T-helper 1 cell (primary cell): ENCODE results near the gene PAX8.

ENCODE experiments used
- DNase-seq, 5 donors: peaks; one replicate each; pipeline ENCODE4 v3.0.0-alpha.2; 2012 to 2020

The PAX8 gene

GRCh38 chr2:113264713-113265403 lies 13.9 kb downstream of the PAX8 start:
- no peak for DNase-seq

- DNase-seq, result no peak
Measured at GRCh38 chr2:113263546-113263945, 15.2 kb downstream of the PAX8 start.

DNA sequence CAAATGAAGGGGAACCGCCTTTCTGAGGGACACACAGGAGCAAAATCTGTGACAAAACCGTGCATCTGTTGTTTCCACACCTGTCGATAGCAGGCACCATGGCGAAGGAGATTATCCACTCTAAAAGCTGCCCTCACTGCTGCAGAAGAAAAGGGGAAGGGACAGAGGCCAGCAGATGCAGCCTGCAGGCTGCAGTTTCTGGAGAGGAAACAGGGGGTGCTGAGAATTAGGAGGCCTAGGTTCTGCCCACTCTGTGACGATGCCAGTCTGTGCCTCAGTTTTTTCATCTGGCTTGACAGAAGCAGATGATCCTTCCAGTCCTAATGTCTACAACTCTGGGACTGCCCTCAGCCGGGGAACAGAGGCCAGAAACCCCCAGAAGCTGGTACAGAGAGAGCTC lies 17.7 kb downstream of the PAX8 start:
- no peak for DNase-seq

GRCh38 chr2:113258471-113259147 lies 20.1 kb downstream of the PAX8 start:
- no peak for DNase-seq

- DNase-seq, result no peak
Measured at GRCh38 chr2:113257516-113258264, 21.0 kb downstream of the PAX8 start.

DNA sequence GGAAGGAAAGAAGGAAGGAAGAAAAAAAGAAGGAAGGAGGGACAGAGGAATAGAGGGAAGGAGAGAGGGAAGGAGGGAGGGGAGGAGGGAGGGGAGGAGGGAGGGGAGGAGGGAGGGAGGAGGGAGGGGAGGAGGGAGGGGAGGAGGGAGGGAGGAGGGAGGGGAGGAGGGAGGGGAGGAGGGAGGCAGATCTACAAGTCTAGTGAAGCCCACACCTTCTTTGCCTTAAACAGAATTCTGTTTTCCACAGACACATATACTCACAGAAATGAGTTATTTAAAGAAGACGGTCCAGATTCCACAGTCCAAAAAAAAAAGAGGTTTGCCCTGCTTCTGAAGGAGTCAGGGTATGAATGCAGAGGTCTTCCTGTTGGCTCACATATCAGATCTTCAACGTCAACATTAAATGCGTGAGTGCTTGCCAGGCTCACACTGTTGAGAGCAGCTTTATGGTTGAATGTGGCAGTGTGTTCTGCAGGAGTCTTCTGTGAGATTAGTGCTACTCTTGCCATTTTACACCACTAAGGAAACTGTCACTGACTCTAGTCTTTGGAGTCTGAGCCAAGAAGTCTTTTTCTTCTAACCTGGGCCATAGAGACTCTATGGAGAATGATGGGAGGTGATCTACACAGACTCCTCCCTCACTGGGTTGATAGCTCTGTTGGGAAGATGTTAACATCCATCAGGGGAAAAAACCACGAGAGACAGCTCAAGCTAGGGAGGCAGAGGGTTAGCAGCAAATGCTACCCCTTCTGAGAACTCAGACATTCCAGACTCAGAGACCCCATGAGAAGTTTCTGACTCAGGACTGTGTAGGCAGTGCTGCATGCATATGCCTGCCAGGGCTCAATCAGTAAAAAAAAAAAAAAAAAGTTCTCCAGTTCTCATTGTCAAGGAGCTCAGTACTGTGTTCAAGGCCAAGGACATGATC lies 23.3 kb downstream of the PAX8 start:
- DNase-seq, result no peak

- no peak for DNase-seq
Measured at GRCh38 chr2:113253453-113253852, 25.3 kb downstream of the PAX8 start.

DNA sequence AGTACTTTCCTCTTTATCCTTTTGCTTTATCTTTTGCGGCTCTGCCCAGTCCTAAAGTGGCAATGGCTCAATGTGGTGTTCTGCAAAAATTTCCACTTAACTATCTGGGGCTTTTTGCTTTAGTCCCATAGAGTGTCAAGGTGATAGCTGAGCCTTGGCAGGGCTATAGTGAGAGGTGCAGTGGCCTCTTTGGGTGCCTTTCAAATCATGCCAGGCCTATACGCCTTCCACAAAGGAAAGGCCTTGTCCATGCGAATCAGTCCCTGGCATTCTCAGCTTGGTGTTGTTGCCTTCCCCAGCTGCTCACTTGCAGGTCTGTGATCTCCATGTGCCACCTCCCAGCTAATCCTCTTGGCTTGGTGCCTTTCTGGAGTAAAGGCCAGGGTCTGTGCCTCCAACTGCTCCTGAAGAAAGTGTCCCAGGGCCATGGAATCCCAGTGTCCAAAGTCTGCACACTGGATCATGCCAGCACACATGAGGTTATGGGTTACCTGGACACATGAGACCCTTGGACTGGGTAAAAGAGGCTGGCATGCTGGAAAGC lies 26.6 kb downstream of the PAX8 start:
- no peak for DNase-seq

DNA sequence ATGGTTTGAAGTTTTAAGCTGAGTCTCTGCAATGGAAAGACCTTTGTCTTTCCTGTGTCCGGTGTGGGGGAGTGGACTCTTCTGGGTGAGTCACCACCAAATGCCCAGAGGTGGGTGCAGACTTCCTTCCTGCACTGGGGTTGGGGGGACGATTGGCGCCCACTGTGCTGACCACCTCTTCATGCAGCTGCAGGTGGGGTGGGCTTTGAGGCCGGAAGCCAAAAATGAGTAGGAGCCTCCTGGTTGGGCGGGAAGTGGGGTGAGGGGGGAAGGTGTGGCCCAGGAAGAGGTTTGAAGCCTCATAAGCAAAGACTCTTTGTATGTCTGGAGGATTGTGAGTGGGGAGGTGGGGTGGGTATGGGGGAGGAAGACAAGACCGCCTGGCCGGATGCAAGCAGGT lies 27.6 kb downstream of the PAX8 start:
- DNase-seq, result peak in 1 of 5 donors; percentile 70

GRCh38 chr2:113248997-113249770 lies 29.5 kb downstream of the PAX8 start:
- peak; percentile 44 to 76 (median 63) for DNase-seq

- DNase-seq, result no peak
Measured at GRCh38 chr2:113246606-113247005, 32.1 kb downstream of the PAX8 start.

DNA sequence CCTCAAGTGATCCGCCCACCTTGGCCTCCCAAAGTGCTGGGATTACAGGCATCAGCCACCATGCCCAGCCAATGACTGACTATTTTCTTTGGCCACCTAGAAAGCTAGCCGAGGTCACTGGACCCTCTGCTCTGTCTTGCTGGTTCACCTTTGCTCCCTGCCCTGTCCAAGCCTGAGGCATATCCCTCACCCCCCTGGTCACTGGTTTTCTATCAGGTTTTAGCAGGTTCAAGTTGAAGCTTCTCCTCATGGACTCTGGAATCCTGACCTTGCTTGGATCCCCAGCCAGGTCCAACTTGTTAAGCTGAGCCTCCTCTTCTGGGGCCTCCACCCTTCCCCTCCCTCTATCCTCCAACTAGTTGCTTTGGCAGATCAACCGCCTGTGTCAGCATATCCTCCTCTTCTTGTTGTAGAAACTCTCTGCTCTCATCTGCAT lies 33.4 kb downstream of the PAX8 start:
- DNase-seq, result no peak

GRCh38 chr2:113242327-113242726 lies 36.4 kb downstream of the PAX8 start:
- DNase-seq, result no peak

DNA sequence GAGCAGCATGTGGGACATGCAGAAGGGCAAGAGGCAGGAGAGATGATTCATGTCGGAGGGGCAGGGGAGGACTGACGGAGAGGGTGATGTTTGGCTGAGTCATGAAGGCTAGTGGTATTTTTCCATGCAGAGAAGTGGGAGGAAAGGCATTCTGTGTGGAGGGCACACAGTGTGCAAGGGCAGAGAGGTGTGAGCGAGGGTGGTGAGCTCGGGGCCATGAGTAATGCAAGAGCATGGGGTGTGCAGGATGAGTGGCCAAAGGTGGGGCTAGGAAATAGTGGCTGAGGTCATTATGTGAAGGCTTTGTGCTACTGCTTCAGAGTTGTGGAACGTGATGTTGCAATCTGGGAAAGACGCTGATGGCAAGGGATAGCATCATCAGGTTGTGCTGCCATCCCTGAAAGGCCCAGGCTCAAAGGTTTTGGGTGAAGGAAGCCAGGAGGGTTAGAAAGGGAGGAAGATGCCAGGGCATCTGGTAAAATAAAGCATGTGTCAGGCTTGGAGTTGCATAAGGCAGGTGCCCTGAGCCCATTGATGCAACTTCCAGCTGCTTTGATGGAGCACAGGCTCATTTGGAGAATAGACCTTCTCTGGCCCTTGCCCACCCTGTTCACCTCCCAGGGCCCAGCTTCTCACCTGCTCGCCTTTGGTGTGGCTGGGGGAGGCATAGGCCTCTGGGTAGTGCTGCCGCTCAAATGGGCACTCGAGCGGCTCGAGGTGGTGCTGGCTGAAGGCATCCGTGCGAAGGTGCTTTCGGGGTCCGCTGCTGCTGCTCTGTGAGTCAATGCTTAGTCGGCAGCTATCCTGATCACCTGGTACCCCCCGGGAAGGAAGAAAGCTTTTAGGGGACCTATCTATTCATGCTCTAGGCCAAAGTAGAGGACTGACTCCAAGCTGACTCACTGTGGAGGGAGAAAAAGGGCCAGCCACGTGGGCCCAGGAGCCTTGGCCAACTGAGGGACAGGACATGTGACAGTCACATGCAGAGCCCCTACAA lies 37.5 kb downstream of the PAX8 start:
- peak in 1 of 5 donors; percentile 9 for DNase-seq

GRCh38 chr2:113240150-113240914 lies 38.4 kb downstream of the PAX8 start:
- DNase-seq, result no peak

DNA sequence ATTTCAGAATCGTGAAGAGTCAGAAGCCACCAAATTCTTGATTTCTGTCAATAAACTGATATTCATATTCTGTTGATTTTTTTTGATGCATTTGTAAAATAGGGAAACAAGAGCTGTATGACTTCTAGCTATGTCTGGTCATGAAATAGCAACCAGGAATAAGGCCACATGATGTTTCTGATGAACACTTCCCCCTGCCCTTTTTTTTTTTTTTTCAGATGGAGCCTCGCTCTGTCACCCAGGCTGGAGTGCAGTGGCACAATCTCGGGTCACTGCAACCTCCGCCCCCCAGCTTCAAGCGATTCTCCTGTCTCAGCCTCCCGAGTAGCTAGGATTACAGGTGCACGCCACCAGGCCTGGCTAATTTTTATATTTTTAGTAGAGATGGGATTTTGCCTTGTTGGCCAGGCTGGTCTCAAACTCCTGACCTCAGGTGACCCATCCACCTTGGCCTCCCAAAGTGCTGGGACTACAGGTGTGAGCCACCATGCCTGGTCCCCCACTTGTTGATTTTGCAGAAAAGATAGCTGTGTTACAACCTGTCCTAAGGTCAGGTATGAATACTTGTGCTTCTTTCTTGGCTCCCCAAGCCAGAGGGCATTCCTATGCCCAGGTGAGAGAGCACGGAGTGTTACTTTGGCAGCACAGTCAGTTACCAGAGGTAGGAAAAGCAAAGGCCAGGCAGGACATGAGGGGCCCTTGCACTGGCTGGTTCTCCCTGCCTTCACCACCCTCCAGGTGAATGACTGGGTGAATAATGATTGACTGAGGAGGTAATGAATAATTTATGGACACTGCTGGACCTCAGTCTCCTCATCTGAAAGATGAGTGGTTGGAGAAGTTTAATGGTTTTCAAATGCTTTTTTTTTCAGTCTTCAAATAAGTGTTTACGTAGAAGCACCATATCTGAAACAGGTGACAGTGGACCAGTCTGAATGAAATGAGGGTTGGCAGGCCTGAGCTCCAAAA lies 39.6 kb downstream of the PAX8 start:
- DNase-seq, result no peak

DNA sequence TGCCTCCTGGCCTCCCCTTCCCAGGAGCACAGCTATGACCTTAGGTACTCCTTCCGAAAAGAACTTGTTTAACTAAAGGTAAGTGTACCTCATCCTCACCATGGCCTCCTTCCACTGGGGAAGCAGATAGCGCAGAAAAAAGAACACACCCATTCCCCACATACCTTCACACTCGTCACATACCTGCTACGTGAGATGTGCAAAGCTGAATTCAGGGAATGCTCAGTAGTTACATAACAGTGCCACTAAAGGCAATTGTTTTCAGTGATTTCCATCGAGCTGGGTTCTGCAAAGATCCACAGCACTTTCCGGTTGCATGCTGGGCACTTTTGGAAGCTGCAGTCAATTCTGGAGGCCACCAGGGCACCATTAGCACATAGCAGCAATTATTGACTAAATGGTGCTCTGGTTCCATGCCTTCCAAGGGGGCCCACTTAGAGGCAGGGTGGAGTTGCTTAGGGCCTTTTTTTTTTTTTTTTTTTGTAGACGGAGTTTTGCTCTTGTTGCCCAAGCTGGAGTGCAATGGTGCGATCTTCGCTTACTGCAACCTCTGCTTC lies 41.0 kb downstream of the PAX8 start:
- DNase-seq, result no peak
